ENCODE data around the gene ZNF195.

Gene ZNF195

DNA sequence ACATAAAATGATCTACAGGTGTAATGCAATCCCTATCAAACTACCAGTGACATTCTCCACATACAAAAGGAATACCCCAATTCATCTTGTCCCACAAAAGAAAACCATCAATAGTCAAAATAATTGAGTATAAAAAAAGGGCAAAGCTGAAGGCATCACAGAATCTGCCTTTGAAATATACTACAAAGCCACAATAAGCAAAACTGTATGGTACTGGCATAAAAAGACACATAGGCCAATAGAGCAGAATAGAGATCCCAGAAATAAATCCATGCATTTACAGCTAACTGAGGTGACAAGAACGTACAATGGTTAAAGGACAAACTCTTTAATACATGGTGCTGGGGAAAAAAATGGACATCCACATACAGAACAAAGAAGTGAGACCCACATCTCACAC is 31.8 kb downstream of the ZNF195 start:
- TF ChIP-seq, protein P1, sequence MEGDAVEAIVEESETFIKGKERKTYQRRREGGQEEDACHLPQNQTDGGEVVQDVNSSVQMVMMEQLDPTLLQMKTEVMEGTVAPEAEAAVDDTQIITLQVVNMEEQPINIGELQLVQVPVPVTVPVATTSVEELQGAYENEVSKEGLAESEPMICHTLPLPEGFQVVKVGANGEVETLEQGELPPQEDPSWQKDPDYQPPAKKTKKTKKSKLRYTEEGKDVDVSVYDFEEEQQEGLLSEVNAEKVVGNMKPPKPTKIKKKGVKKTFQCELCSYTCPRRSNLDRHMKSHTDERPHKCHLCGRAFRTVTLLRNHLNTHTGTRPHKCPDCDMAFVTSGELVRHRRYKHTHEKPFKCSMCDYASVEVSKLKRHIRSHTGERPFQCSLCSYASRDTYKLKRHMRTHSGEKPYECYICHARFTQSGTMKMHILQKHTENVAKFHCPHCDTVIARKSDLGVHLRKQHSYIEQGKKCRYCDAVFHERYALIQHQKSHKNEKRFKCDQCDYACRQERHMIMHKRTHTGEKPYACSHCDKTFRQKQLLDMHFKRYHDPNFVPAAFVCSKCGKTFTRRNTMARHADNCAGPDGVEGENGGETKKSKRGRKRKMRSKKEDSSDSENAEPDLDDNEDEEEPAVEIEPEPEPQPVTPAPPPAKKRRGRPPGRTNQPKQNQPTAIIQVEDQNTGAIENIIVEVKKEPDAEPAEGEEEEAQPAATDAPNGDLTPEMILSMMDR (IDR thresholded peaks at IDR 0.05; ENCODE audit: insufficient read depth, low read length), result no peak
- TF ChIP-seq, protein P2, sequence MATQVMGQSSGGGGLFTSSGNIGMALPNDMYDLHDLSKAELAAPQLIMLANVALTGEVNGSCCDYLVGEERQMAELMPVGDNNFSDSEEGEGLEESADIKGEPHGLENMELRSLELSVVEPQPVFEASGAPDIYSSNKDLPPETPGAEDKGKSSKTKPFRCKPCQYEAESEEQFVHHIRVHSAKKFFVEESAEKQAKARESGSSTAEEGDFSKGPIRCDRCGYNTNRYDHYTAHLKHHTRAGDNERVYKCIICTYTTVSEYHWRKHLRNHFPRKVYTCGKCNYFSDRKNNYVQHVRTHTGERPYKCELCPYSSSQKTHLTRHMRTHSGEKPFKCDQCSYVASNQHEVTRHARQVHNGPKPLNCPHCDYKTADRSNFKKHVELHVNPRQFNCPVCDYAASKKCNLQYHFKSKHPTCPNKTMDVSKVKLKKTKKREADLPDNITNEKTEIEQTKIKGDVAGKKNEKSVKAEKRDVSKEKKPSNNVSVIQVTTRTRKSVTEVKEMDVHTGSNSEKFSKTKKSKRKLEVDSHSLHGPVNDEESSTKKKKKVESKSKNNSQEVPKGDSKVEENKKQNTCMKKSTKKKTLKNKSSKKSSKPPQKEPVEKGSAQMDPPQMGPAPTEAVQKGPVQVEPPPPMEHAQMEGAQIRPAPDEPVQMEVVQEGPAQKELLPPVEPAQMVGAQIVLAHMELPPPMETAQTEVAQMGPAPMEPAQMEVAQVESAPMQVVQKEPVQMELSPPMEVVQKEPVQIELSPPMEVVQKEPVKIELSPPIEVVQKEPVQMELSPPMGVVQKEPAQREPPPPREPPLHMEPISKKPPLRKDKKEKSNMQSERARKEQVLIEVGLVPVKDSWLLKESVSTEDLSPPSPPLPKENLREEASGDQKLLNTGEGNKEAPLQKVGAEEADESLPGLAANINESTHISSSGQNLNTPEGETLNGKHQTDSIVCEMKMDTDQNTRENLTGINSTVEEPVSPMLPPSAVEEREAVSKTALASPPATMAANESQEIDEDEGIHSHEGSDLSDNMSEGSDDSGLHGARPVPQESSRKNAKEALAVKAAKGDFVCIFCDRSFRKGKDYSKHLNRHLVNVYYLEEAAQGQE (IDR thresholded peaks at IDR 0.05; ENCODE audit: insufficient replicate concordance, low read depth), result no peak
- TF ChIP-seq GABPA (IDR thresholded peaks at IDR 0.05; ENCODE audit: low read depth) (no peak), POLR2AphosphoS5 (IDR thresholded peaks at IDR 0.05; ENCODE audit: low read depth) (no peak), SPI1 (IDR thresholded peaks at IDR 0.05; ENCODE audit: borderline replicate concordance, low read depth) (no peak)
- no peak overlapping the region for H3K27ac ChIP-seq (replicated peaks)
- peaks cover 3% of the 10 kb centered on the region for H3K27me3 ChIP-seq (ENCODE audit: insufficient read depth, poor library complexity, severe bottlenecking)
- DNase-seq (ENCODE audit: low read depth in 1 of 2, low spot score in 1 of 2), result no peak
- no peak overlapping the region for H3K4me3 ChIP-seq (replicated peaks; ENCODE audit: insufficient read depth, low read length)

DNA sequence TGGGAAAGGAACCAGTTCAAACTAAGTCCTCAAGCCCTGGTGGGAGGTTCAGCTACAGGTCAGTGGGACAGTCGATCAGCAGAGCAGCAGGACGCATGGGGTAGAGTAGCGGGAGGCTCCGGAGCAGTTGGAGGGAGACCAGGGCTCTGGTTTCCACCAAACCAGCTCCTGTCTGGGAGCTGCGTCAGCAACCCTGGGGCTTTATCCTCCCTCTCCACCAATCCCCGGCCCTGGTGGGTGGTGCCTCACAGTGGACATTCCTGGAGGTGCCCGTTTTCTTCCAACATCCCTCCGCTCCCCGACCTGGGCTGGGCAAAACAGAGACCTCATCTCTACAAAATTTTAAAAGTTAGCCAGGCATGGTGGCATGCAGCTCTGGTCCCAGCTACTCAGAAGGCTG is 32.4 kb downstream of the ZNF195 start:
- Histone ChIP-seq H3K27ac (replicated peaks) (no peak overlapping the region), H3K27me3 (ENCODE audit: insufficient read depth, poor library complexity, severe bottlenecking) (peaks cover 3% of the 10 kb centered on the region), H3K4me3 (replicated peaks; ENCODE audit: insufficient read depth, low read length) (no peak overlapping the region)
- TF ChIP-seq SPI1 (IDR thresholded peaks at IDR 0.05; ENCODE audit: borderline replicate concordance, low read depth) (no peak), GABPA (IDR thresholded peaks at IDR 0.05; ENCODE audit: low read depth) (no peak), POLR2AphosphoS5 (IDR thresholded peaks at IDR 0.05; ENCODE audit: low read depth) (no peak)
- TF ChIP-seq, protein P1 (IDR thresholded peaks at IDR 0.05; ENCODE audit: insufficient read depth, low read length), result no peak
- TF ChIP-seq, protein P2 (IDR thresholded peaks at IDR 0.05; ENCODE audit: insufficient replicate concordance, low read depth), result no peak
- no peak for DNase-seq (ENCODE audit: low read depth in 1 of 2, low spot score in 1 of 2)

DNA sequence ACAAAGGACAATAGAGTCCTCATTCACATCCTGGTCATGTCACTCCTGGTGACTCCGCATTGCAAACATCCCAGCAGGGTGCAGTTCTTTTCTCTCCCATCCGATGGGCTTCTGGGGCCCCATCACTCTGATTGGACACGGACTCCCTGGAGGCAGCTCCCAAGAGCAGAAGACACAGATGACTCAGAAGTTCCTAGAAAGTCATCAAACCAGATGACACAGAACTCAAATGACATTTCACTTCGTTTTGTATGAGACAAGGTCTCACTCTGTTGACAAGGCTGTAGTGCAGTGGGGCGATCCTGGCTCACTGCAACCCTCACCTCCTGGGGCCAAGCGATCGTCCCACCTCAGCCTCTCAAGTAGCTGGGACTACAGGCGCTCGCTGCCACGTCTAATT is 33.2 kb downstream of the ZNF195 start:
- H3K27me3 ChIP-seq (ENCODE audit: insufficient read depth, poor library complexity, severe bottlenecking), result peaks cover 3% of the 10 kb centered on the region
- no peak overlapping the region for H3K4me3 ChIP-seq (replicated peaks; ENCODE audit: insufficient read depth, low read length)
- TF ChIP-seq, protein P2 (IDR thresholded peaks at IDR 0.05; ENCODE audit: insufficient replicate concordance, low read depth), result no peak
- TF ChIP-seq SPI1 (IDR thresholded peaks at IDR 0.05; ENCODE audit: borderline replicate concordance, low read depth) (no peak), POLR2AphosphoS5 (IDR thresholded peaks at IDR 0.05; ENCODE audit: low read depth) (no peak), GABPA (IDR thresholded peaks at IDR 0.05; ENCODE audit: low read depth) (no peak)
- TF ChIP-seq, protein P1 (IDR thresholded peaks at IDR 0.05; ENCODE audit: insufficient read depth, low read length), result no peak
- no peak for DNase-seq (ENCODE audit: low read depth in 1 of 2, low spot score in 1 of 2)
- no peak overlapping the region for H3K27ac ChIP-seq (replicated peaks)

All from HL-60 (cell line).